Esophagus muscularis mucosa (tissue), 3 donors: ENCODE measurements around the gene TMEM140.

Source experiments
- CTCF ChIP-seq, 3 experiments: fragments of 200-600 bp in 2 of 3; fragments of 450-650 bp in 1 of 3; sonication (generic) in 2 of 3; IDR thresholded peaks; one replicate each; pipeline ENCODE4 v1.5.1; 2017 to 2019; ENCODE audit warnings: antibody characterized with exemption in 3 of 3, mild to moderate bottlenecking in 2 of 3, moderate library complexity in 1 of 3
- POLR2AphosphoS5 ChIP-seq, 2 donors: sonication (generic); formaldehyde crosslinking; IDR thresholded peaks; one replicate each; pipeline ENCODE4 v1.6.1; 2017; ENCODE audit warnings: antibody characterized with exemption in 2 of 2

- TF ChIP-seq POLR2AphosphoS5 (IDR thresholded peaks at IDR 0.05) (no peak), CTCF (IDR thresholded peaks at IDR 0.05) (no peak)
These were observed 59.1 kb downstream of the TMEM140 start for GRCh38 chr7:135206941-135207391.
